Measurements from ENCODE around the gene VIPR2.
"Not testable (repeated sequence)": the region's sequence is repeated elsewhere in the genome, so short reads cannot be mapped to it uniquely, and the experiment has no call there.

The VIPR2 gene

DNA sequence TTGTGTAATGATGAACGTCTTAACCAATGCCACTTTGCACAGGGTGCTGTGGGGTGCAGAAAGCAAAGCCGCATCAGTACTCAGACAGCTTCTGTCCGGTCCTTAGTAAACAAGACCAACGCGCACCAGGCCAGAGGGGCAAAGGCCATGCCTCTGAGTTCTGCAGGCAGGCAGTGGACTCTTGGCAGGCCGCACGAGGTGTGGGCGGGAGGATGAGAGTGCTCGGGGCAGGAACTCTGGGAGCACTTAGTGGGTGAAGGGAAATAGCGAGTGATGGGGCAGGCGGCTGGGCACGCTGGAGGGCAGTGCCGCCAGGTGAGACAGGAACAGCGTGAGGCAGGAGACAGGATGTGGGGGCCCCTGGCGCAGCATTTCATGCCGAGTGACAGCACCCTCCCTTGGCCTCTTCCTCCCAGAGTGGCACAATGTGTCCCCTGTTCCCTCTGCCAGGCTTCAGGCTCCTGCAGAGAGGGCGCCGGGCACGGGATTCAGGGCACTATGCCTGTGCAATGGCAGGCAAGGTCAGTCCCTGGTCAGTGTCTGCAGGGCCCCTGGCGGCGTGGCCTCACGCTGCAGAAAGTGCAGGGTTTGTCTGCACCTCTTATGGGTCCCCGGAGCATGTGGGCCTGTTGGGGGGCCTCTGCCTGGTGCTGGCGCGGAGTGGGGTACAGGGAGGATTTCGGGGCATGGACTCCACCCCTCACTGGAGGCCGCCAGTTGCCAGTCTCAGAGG is 60.4 kb downstream of the VIPR2 start:
- DNase-seq, result no peak

DNA sequence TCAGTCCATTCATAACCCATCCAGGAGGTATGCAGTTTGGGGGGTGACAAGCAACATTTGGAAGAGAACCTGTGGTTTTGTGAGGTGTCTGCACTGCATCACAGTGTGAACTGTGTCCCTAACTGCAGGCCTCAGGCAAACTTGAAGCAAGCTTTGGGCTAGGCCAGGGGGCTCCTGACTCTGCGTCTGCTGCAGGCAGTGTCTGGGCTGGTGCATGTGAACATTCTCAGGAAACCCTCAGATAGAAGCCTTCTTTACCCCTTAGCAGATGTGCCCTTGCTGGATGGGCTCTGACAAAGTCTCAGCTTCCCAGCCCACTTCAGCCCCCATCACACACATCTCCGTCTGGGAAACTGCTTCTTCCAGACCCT is 61.0 kb downstream of the VIPR2 start:
- DNase-seq, result no peak

DNA sequence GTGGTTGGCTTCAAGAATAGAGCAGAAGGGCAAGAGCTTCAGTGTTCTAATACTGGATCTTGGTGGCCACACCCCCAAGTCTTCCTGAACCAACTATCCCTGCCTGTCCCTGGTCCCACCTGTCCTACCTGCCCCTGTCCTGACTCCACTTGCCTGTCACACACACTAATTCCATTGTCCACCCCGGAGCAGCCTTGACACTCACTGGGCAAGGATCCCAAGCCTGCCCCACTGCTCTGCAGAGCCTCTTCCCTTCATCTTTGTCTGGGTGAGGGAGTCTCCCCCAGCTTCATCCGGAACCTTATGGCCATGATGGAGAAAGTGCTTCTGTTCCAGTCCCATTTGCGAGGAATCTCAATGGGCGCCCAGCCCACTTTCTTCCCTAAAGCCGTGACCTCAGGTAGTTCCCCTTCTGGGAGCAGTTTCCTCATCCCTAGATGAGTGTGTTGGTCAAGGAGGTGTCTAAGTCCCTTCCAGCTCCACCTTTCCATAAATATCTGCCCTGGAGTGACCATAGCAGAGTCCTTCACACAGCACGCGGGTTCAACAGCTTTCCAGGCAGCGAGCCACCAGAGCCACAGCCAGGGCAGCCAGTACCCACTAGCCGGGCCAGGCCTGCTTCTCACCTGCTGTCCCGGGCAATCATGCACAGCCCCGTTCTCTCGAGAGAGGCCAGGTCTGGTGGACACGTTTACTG is 61.5 kb downstream of the VIPR2 start:
- no peak for DNase-seq

DNA sequence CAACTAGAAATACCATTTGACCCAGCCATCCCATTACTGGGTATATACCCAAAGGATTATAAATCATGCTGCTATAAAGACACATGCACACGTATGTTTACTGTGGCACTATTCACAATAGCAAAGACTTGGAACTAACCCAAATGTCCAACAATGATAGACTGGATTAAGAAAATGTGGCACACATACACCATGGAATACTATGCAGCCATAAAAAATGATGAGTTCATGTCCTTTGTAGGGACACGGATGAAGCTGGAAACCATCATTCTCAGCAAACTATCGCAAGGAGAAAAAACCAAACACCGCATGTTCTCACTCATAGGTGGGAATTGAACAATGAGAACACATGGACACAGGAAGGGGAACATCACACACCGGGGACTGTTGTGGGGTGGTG is 62.6 kb downstream of the VIPR2 start:
- not testable (repeated sequence) for DNase-seq

DNA sequence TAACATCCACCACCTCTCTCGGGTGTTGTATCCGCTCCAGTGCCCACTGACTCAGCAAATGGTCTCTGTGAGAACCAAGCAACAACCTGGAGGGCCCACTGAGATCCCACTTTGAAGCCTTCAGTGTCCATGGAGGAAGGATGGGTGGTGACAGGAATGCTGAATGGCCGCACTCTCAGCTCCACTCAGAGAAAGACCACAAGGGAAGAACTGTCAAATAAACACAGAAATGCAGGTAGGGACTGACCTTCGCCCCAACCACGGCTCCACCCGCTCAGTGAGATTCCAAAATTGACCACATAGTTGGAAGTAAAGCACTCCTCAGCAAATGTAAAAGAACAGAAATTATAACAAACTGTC is 65.8 kb downstream of the VIPR2 start:
- DNase-seq, result no peak

DNA sequence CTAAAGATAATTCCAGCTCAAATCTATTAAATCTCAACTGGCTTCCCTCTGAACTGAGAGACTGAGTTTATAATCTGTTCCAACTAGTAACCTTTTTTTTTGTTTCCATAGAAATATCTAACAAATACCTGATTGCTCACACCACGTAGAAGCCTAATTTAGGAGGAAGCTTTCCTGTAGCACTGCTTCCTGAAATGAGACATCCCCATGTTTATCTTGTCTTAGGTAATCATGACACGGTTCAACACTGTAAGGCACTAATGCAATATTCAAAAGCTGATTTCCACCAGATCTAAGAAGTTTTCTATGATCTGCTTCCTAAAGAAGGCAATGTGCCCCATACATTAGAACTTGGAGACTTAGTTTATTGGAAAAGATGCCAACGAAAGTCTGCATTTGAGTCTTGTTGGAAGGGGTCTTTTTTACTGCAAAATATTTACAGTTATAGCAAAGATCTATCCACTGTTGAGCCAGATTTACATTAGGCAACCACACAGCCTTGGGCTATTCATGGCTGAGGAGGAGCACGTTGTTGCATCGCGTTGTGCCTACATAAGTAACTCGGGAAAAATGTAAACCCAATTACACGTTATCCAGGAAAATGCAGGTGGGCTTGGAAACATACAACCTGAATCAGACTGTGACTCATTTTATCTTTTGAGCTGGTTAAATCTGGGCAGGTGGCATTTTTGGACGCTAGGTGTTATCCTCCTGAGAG is 66.3 kb downstream of the VIPR2 start:
- DNase-seq, result no peak

DNA sequence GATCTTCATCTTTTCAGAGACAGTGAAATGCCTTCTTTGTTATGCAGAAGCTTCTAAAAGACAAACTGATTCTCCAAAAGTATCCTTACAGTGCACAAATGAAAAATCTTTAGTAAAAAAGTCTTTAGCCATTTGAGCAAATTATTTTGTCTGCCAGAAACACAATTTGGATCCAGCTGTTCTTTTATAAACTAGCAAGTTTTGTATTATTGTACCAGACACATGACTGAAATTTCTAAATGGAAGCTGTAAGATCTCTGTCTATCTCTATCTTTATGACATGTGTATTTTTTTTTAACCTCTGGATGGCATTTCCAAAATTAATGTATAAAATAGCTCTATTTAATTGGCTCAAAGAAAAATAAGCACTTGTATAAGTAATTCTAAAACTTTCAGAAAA is 68.3 kb downstream of the VIPR2 start:
- DNase-seq, result no peak

DNA sequence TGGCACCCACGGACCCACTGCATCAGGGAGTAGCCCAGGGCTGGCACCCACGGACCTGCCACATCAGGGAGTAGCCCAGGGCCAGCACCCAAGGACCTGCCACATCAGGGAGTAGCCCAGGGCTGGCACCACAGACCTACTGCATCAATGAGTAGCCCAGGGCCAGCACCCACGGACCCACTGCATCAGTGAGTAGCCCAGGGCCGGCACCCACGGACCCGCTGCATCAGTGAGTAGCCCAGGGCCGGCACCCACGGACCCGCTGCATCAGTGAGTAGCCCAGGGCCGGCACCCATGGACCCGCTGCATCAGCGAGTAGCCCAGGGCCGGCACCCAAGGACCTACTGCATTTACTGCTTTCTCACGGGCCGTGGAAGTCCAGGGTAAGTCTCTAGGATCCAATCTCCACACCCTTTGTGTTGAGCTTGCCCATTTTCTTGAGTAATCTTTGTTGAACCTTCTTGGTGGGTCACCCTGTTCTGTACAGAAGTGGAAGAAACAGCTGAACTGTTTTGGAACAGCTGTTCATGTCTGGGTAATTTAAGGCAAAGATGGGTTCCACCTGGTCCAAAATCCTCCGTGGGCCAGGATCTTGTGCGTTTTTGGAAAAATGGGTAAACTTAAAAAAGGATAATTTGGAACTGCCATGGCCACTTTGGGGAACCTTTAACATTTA is 69.0 kb downstream of the VIPR2 start:
- DNase-seq, result no peak

DNA sequence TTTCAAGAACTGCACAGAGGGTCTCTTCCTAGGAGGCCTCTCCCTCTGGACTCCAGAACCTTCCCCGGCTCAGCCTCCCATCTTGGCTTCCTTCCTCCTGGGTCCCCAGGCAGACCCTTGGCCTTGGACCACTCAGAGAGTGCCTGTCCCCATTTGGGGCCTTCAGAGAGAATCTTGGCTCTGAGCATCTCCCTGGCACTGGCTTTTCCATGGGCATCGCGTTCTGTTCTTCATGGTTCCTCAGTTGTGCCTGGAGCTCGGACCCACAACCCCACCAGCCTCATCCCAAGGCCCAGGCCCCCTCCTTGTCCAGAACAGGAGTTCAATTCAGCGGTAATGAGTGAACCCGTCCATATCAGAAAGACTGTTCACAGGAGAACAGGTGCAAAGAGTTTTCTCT is 73.4 kb downstream of the VIPR2 start:
- DNase-seq, result no peak

DNA sequence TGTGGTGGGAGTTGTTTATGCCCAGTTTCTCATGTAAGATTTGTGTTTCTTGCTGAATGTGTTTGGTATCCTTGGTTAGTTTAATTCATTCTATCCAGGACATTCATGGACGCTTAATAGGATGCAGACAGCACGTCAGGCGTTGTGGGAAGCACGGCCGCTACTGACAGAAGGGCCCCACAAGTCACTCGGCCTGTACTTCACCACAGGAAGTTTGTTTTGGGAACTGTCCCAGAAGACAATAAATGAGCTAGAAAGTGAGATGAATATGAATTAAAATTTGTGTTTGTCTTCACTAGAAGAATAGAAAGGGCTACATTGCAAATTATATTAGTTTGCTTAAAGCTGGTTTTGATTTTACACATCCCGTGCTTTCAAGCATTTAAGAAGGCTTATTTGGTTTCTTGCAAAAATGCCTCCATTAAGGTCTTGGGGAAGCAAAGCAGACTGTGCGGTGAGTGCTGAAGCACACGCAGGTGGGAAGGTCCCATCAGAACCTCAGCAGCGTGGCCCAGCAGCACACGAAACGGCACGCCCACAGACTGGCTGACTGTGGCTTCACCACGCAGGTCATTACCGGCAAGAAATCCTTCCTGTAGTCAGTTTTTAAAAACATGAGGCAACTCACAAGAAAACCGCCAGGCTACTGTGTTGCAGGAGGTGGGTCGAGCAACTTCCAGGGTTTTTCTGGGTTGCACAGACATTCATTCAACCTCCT is 74.1 kb downstream of the VIPR2 start:
- DNase-seq, result no peak

DNA sequence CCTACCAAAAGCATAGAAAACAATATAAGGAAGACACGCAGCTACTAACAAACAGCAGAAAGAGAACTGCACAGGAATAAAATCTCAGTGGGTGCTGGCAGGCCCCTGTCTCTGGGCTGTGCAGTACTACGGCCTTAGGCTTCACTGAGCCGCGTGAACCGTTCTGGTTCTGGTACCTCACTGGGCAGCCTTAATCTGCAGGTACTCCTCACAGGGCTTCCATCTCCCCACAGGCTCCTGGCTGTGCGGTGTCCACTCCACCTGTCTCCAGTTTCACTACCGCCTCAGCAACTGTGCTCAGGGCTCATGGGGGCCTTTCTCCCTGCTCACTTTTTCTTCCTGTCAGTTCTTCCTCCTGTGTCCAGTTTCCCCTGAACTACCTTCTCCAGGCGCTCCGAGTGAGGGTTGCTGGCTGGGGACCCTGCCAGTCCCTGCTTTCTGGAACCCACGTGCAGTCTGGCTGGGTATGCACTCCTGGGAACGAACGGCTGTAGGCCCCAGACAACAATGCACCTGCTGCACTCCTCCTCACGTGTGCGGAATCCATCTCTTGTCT is 75.7 kb downstream of the VIPR2 start:
- DNase-seq, result no peak

DNA sequence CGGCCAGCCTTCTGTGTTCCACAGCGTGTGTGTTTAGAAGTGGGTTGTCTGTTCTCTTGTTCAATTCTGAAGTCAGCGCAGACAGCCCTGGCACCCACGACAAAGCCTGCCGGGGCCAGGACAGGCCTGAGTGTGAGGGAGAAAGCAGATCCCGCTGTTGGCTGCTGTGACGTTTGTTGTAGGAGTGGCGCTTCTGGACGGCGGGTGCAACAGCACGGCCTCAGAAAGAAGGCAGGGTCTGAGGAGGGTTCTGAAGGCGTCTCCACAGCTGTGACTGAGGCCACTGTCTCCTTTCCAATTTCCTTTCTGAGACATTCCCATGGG is 76.2 kb downstream of the VIPR2 start:
- DNase-seq, result no peak

DNA sequence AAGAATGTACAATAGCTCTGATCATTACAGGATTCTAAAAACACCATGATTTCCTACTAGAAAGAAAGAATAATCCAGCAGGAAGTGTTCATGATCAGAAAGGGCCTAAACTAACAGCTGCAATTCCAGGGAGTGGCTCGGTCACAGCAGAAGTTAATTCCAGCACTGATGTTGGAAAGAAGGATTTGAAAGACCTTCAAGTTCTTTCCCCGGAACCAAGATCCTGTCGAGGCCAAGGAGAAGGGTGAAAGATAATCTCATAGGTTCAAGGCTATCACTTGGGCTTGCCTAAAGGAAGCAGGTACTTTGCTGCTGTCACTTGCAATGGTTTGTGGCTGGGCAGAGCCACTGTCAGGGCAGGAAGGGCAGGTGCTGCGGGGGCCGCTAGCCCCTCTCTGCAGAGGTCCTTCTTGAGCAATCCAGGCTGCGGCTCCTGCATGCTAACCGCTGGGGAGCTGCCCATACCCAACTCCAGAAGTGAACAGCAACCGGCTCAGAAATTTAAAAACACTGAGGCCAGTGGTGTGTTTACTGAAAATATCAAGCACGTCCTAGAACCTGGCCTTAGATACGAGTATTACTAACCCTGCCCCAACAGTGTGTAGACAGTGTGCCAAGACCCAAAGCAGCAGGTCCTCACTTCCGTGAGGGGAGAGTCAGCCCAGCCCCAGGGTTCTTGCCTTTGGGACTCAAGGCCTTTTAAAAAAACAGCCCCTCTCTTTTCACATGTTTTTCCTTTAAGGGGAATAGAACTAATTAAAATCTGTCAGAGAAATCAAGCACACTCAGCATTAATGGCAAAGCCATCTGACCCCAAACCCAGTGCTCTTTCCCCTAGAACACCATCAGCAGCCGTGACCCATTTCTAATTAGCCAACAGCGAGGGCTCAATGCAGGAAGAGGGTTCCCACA is 76.8 kb downstream of the VIPR2 start:
- no peak for DNase-seq

DNA sequence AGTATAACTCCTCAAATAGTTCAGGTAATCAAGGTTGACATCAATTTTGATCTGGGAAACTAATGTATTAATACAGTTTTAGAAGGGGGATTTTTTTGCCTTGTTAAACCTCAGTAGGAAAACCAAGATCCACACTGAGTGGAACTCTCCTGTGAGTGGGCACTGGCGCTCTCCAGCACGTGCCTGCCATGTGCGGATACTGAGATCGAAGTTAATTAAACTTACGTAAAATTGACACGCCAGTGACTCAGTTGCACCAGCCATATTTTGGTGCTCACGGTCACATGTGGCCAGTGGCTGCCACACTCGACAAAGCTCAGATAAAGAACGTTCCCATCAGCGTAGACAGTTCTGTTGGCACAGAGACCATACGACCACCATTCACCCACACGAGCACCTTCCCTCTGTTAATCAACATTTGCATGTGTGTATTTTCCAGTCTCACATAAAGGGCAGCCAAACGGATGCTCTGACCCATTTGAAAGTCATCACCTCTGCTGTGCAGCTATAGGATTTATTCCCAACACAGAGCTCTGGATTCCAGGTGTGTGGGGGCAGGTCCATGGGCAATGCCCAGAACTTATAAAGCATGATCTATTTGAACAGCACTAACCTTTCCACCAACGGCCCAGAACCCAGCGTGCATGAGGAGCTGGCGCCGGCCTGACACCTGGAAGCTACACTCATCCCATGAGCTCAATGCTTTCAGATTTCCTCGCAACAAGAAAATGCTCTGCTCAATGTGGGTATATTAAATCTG is 77.7 kb downstream of the VIPR2 start:
- DNase-seq, result no peak

DNA sequence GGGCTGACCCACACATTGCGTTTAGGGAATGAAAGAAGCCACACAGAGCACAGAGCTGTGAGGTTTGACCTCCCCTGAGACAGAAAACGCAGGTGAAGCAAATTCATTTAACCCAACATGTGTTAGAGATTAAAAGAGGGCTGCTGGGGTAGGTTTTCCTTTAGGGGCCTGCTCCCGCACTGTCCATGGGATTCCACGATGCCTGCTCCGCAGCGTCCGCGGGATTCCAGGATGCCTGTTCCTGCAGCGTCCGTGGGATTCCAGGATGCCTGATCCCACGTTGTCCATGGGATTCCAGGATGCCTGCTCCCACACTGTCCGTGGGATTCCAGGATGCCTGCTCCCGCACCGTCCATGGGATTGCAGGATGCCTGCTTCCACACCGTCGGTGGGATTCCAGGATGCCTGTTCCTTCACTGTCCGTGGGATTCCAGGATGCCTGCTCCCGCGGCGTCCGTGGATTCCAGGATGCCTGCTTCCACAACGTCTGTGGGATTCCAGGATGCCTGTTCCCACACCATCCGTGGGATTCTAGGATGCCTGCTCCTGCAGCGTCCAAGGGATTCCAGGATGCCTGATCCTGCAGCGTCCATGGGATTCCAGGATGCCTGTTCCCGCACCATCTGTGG is 78.7 kb downstream of the VIPR2 start:
- DNase-seq, result no peak

DNA sequence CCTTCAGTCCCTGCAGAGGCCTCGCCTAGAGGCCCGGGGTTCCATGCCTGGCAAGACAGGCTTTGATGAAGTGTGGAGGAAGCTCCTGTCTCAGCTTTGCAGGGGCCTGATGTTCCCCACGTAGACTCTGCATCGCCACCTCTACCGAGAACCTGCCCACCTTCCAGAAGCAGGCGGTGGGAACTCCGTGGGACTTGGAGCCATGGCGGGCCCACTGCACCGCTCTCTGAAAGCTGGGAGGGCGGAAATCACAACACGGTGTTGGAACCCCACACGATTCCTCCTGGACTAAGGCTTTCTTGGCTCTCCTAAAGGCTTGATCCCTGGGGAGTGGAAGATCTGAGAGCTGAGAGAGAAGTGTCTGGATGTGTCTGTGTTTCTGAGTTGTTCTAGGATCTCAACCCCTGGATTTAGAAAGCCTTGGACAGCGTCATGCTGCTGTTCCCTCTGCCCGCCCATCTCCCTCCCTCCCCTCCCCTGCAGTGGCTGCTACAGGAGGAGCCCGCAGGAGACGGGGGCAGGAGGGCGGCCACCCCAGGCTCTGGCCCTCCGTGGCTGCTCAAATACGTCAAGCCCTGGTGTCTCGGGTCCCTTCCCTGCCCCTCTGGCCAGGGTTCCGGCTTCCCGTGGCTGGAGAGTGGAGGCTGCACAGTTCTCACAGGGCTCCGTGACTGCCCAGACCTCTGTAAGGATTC is 79.7 kb downstream of the VIPR2 start:
- DNase-seq, result no peak

DNA sequence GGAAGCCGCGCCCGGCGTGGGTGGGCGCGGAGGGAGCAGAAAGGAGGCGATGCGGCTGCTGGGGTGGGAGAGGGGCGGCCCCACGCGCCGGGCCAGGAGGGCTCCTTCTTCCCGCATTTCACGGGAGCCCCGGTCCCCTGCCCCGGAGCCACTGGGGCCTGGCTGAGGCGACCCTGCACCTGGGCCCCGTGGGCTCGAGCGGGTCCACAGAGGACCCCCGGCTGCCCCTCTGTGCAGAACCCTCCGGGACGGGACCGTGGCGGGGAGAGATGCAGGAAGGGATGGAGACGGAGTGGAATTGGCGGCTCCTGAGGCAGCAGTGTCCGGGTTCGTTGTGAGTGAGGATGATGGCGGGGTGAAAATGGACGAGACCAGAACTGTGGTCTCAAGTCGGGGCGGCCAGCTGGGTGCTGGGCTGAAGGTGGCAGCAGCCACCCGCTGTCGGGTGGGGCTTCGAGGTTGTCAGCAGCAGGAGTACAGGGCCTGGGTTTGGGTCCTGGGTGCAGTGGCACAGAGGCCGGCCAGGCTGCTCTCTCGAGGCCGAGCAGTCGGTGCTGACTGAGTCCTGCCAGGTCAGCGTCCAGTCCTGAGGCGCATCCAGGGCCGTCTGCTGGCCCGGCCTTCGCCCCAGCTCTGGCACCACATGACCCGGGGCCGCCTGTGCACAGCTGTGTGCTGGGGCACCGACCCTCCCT is 80.4 kb downstream of the VIPR2 start:
- no peak for DNase-seq

DNA sequence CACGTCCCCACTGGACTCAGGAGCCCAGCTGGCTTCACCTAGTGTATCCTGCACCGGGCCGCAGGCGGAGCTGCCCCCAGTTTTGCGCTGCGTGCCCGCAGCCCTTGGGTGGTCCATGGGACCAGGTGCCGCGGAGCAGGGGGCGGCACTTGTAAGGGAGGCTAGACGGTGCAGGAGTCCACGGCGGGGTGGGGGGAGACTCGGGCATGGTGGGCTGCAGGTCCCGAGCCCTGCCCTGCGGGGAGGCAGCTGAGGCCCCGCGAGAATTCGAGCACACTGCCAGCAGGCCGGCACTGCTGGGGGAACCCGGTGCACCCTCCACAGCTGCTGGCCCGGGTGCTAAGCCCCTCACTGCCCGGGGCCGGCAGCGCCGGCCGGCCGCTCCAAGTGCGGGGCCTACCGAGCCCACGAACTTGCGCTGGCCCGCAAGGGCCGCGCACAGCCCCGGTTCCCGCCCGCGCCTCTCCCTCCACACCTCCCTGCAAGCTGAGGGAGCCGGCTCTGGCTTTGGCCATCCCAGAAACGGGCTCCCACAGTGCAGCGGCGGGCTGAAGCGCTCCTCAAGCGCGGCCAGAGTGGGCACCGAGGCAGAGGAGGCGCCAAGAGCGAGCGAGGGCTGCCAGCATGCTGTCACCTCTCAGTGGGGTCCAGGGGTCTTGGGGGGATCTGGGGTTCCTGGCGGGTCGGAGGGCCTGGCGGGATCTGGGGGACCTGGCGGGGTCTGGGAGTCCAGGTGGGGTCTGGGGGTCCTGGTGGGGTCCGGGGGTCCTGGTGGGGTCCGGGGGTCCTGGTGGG is 81.4 kb downstream of the VIPR2 start:
- no peak for DNase-seq

Data from fibroblast of upper back skin (primary cell).